Measurements from ENCODE around the gene SAPCD1. TPM values are rescaled to one million over a fixed set of nuclear protein-coding genes. Genes with fewer than 3 reads are reported as not detected.

Gene SAPCD1
- total RNA-seq, 1 experiment from 2014 or later = 13.0 TPM

DNA sequence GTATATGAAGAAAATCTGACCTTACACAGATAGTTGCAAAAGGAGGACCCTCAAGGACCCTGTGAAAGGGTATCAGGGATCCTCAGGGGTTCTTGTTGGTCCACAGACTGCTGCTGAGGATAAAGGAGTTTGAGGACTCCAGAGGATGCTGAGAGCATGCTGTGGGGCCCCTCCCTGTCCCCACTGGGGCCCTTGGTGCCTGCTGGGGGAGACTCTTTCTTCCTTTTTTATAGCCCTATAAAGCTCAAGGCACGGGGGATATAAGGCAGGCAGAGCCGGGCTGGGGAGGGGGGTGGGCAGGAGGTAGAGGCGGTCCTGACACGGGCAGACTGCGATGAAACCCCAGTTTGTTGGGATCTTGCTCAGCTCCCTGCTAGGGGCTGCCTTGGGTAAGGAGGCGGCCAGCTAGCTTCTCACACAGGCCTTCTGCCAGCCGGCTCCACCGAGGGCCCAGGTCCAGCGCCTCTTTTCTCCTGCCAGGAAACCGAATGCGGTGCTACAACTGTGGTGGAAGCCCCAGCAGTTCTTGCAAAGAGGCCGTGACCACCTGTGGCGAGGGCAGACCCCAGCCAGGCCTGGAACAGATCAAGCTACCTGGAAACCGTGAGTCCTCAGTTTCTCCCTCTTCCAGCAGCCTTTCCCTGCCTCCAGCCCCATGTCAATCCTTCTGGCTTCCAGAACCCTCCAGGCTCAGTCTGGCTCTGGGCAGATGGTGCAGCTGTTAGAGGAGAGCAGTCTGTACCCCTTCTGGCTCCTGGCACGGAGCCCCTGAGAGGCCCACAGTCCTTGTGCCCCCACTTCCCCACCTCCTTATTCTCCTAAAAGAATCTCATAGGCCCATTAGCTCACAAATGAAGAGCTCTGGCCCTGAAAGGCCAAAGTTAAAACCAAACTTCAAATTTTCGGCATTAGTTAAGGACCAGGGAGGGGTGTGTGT, 47.2 kb upstream of the SAPCD1 start, which contains the start of gene LY6G6D:
Gene LY6G6D (plus strand): TSS at position 327 of the 937 bp plus-strand sequence. CDS start 8 bp downstream, at position 335.
- no peaks in the 10 kb centered on the region for H3K9me3 ChIP-seq
- DNase-seq = no peak
- intact Hi-C loops (cut with micrococcal nuclease; ENCODE audit: unreplicated experiment) = no loop called here
- peaks cover 5% of the 10 kb centered on the region for H3K36me3 Mint-ChIP-seq (ENCODE audit: insufficient read depth, unreplicated experiment)
- no peak within 1 kb of the TSS for H3K4me3 ChIP-seq (ENCODE audit: low read depth, low read length)
- ChIA-PET CTCF (interaction anchor here (1.1 to 1.7 kb wide), 2 partner anchors 14 to 34 kb away, joined by 3 to 6 read pairs; partner anchors contain the start of genes DDAH2 and LY6G5C), POLR2A (interaction anchor here (1.5 to 1.7 kb wide), 2 partner anchors 23 to 147 kb away, joined by 6 to 7 read pairs; partner anchors contain the start of gene NEU1)
- H3K27me3 ChIP-seq (replicated peaks; ENCODE audit: control insufficient read depth, insufficient read depth, low read length) = no peaks in the 10 kb centered on the region
- peaks cover 56% of the 10 kb centered on the region for H3K4me1 ChIP-seq
- H3K27me3 Mint-ChIP-seq (ENCODE audit: insufficient read depth, unreplicated experiment) = no peaks in the 10 kb centered on the region
- peak within 1 kb of the TSS; percentile 98 for H3K27ac Mint-ChIP-seq (ENCODE audit: unreplicated experiment)
- TF ChIP-seq CTCF (IDR thresholded peaks at IDR 0.05; ENCODE audit: insufficient read depth in 1 of 2, low read depth in 1 of 2, low read length in 1 of 2, severe bottlenecking in 1 of 2, unreplicated experiment in 1 of 2) = no peak
- H3K4me1 Mint-ChIP-seq (ENCODE audit: low read depth, unreplicated experiment) = peaks cover 62% of the 10 kb centered on the region
- H3K36me3 ChIP-seq (ENCODE audit: control insufficient read depth, insufficient read depth, low read length) = no peaks in the 10 kb centered on the region
- H3K4me3 Mint-ChIP-seq (ENCODE audit: unreplicated experiment) = peak within 1 kb of the TSS; percentile 65
- no peaks in the 10 kb centered on the region for H3K9me3 Mint-ChIP-seq (ENCODE audit: unreplicated experiment)
- no TSS peak for BruUV-seq (replicated peaks)

DNA sequence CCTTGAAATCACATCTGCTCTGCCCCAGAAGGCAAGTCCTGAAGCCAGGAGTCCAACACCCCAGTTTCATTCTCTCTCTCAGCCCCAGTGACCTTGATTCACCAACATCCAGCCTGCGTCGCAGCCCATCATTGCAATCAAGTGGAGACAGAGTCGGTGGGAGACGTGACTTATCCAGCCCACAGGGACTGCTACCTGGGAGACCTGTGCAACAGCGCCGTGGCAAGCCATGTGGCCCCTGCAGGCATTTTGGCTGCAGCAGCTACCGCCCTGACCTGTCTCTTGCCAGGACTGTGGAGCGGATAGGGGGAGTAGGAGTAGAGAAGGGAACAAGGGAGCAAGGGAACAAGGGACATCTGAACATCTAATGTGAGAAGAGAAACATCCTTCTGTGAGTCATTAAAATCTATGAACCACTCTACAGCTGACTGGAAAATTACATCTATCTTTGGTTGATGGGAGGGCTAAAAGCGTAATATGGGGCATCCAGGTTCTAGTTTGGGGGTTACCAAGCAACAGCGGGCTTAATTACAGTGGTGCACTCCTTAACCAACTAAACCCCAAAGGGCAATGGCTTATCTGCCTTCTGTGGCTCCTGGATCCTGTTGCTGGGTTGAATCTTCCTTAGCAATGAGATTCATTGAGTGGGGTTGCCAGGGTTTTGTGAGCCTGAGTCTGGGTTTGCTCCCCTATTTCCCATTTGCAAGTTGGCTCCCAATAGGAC, 44.8 kb upstream of the SAPCD1 start:
- TF ChIP-seq CTCF (IDR thresholded peaks at IDR 0.05; ENCODE audit: insufficient read depth in 1 of 2, low read depth in 1 of 2, low read length in 1 of 2, severe bottlenecking in 1 of 2, unreplicated experiment in 1 of 2) = no peak
- Histone ChIP-seq H3K4me1 (peaks cover 64% of the 10 kb centered on the region), H3K4me3 (ENCODE audit: low read depth, low read length) (no peak overlapping the region), H3K9me3 (no peaks in the 10 kb centered on the region), H3K27me3 (replicated peaks; ENCODE audit: control insufficient read depth, insufficient read depth, low read length) (no peaks in the 10 kb centered on the region), H3K36me3 (ENCODE audit: control insufficient read depth, insufficient read depth, low read length) (no peaks in the 10 kb centered on the region)
- H3K4me3 Mint-ChIP-seq (ENCODE audit: unreplicated experiment) = no peak overlapping the region
- peak in 1 of 2 experiments; percentile 36 for DNase-seq
- intact Hi-C loops (cut with micrococcal nuclease; ENCODE audit: unreplicated experiment) = no loop called here
- peaks cover 61% of the 10 kb centered on the region for H3K4me1 Mint-ChIP-seq (ENCODE audit: low read depth, unreplicated experiment)
- H3K9me3 Mint-ChIP-seq (ENCODE audit: unreplicated experiment) = no peaks in the 10 kb centered on the region
- BruUV-seq (replicated peaks) = no TSS peak
- ChIA-PET POLR2A (no interaction called here), CTCF (no interaction called here)
- no peaks in the 10 kb centered on the region for H3K27me3 Mint-ChIP-seq (ENCODE audit: insufficient read depth, unreplicated experiment)
- peaks cover 5% of the 10 kb centered on the region for H3K36me3 Mint-ChIP-seq (ENCODE audit: insufficient read depth, unreplicated experiment)
- H3K27ac Mint-ChIP-seq (ENCODE audit: unreplicated experiment) = peak overlapping the region; percentile 69

DNA sequence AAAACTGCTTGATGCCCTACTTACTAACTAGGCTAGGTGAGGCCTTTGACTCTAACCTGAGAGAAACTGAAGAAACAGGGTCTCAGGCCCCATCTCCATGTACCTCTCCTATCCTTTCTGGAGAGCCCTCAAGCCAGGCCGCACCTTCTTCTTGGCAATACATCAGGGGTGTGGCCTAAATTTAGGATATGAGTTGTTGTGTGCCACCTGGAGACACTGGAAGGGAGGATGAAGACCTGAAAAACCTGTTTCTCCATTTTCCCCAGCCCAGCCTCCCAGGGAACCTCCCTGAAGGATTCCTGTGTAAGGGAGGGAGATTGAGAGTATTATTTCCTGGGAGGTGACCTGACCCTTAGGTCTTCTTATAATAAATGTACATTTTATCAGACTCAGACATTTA, 44.2 kb upstream of the SAPCD1 start:
- no peaks in the 10 kb centered on the region for H3K9me3 Mint-ChIP-seq (ENCODE audit: unreplicated experiment)
- peaks cover 5% of the 10 kb centered on the region for H3K36me3 Mint-ChIP-seq (ENCODE audit: insufficient read depth, unreplicated experiment)
- Histone ChIP-seq H3K27me3 (replicated peaks; ENCODE audit: control insufficient read depth, insufficient read depth, low read length) (no peaks in the 10 kb centered on the region), H3K4me1 (peaks cover 60% of the 10 kb centered on the region), H3K36me3 (ENCODE audit: control insufficient read depth, insufficient read depth, low read length) (no peaks in the 10 kb centered on the region), H3K9me3 (no peaks in the 10 kb centered on the region), H3K4me3 (ENCODE audit: low read depth, low read length) (no peak overlapping the region)
- ChIA-PET POLR2A (no interaction called here), CTCF (no interaction called here)
- peaks cover 55% of the 10 kb centered on the region for H3K4me1 Mint-ChIP-seq (ENCODE audit: low read depth, unreplicated experiment)
- no peak for TF ChIP-seq CTCF (IDR thresholded peaks at IDR 0.05; ENCODE audit: insufficient read depth in 1 of 2, low read depth in 1 of 2, low read length in 1 of 2, severe bottlenecking in 1 of 2, unreplicated experiment in 1 of 2)
- peak; percentile 69 to 72 for DNase-seq
- H3K4me3 Mint-ChIP-seq (ENCODE audit: unreplicated experiment) = peak overlapping the region; percentile 2
- intact Hi-C loops (cut with micrococcal nuclease; ENCODE audit: unreplicated experiment) = no loop called here
- no peaks in the 10 kb centered on the region for H3K27me3 Mint-ChIP-seq (ENCODE audit: insufficient read depth, unreplicated experiment)
- peak overlapping the region; percentile 69 for H3K27ac Mint-ChIP-seq (ENCODE audit: unreplicated experiment)
- BruUV-seq (replicated peaks) = no TSS peak
